Measurements from ENCODE around the gene PDE8B. TPM values are rescaled to one million over a fixed set of nuclear protein-coding genes. Genes with fewer than 3 reads are reported as not detected.

Gene PDE8B
- polyA plus RNA-seq, 1 donor (not counting 4 experiments of a cell fraction or from before 2014, with no cell fraction given) = not detected

DNA sequence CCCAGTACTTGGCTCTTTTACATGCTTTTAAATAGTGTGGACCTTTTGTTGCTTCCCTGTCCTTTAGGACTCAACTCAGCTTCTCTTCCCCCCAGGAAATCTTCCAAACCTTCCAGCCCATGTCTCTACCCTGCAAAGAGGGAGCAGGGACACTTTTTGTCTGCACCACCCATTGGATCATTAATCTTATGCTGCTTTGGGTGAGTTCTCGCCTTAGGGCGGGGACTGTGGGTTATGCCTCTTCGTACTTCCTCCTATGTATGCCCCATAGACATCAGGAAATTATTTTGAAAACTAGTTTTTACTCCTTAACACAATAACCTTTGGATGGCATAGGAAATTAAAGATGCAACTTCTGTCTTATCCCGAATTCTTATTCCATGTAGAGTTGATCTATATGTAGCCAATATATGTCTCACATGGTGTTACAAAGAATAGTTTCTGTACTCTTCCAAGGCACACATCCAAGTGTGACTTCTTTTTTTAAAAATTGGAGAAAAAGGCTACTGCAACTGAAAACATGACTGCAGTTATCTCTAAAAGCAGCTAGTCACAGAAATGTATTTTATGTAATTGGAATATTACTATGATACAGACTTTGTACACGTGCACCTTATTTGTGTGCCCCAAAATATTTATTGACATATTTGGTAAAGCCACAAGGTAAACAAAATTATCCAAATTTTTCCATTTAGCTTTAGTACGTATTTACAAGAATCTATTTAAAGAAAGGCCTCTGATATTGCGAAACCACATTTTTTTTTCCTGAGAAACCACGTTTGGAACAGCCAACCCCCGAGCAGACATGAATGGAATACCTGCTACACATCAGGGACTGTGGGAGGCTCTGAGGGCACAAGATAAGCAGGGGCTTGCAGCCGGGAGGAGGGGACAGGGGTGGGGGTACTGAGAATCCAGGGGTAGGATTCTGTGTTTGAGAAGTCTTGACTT is 148.1 kb downstream of the PDE8B start:
- no peak overlapping the region for H3K4me3 ChIP-seq (ENCODE audit: control insufficient read depth in 2 of 3, extremely low read depth in 1 of 3, insufficient read depth in 2 of 3, low read depth in 1 of 3, low read length in 3 of 3)
- no peaks in the 10 kb centered on the region for H3K4me1 ChIP-seq (ENCODE audit: control insufficient read depth, extremely low read depth, insufficient read depth, low read length)
- H3K27ac ChIP-seq (ENCODE audit: control insufficient read depth, insufficient read depth, low read length) = no peak overlapping the region
- no peaks in the 10 kb centered on the region for H3K9me1 ChIP-seq (ENCODE audit: control insufficient read depth, extremely low read depth, insufficient read depth, low read length)
- TF ChIP-seq, protein P1, sequence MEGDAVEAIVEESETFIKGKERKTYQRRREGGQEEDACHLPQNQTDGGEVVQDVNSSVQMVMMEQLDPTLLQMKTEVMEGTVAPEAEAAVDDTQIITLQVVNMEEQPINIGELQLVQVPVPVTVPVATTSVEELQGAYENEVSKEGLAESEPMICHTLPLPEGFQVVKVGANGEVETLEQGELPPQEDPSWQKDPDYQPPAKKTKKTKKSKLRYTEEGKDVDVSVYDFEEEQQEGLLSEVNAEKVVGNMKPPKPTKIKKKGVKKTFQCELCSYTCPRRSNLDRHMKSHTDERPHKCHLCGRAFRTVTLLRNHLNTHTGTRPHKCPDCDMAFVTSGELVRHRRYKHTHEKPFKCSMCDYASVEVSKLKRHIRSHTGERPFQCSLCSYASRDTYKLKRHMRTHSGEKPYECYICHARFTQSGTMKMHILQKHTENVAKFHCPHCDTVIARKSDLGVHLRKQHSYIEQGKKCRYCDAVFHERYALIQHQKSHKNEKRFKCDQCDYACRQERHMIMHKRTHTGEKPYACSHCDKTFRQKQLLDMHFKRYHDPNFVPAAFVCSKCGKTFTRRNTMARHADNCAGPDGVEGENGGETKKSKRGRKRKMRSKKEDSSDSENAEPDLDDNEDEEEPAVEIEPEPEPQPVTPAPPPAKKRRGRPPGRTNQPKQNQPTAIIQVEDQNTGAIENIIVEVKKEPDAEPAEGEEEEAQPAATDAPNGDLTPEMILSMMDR (optimal IDR thresholded peaks at IDR 0.05 in 1 of 3, IDR thresholded peaks at IDR 0.05 in 1 of 3, conservative IDR thresholded peaks at IDR 0.05 in 1 of 3; ENCODE audit: extremely low read depth in 1 of 3, insufficient read depth in 2 of 3, low read length in 3 of 3) = no peak
- no peak for TF ChIP-seq EZH2 (IDR thresholded peaks at IDR 0.05; ENCODE audit: low read length)
- H2AFZ ChIP-seq (ENCODE audit: control insufficient read depth, low read length) = no peak overlapping the region
- no peaks in the 10 kb centered on the region for H3K36me3 ChIP-seq (ENCODE audit: control insufficient read depth in 2 of 2, extremely low read depth in 1 of 2, insufficient read depth in 2 of 2, low read length in 2 of 2)
- H3K79me2 ChIP-seq (ENCODE audit: control insufficient read depth, insufficient read depth, low read length) = no peaks in the 10 kb centered on the region
- H4K20me1 ChIP-seq (ENCODE audit: control insufficient read depth, extremely low read depth, insufficient read depth, low read length) = no peaks in the 10 kb centered on the region
- dilution Hi-C loops (cut with MboI; ENCODE audit: extremely low pct_ligation_motif_present, low sequenced_read_pairs) = no loop called here
- no peaks in the 10 kb centered on the region for H3K9me3 ChIP-seq (ENCODE audit: control insufficient read depth, low read depth, low read length)
- FAIRE-seq (no peak), DNase-seq (ENCODE audit: low read depth, low spot score) (no peak)
- H3K27me3 ChIP-seq (ENCODE audit: control insufficient read depth, extremely low read depth, insufficient read depth, low read length) = no peaks in the 10 kb centered on the region
- H3K9ac ChIP-seq (ENCODE audit: control insufficient read depth, extremely low read depth, insufficient read depth, low read length) = no peak overlapping the region
- no peak overlapping the region for H3K4me2 ChIP-seq (ENCODE audit: control insufficient read depth, extremely low read depth, insufficient read depth, low read depth, low read length)

DNA sequence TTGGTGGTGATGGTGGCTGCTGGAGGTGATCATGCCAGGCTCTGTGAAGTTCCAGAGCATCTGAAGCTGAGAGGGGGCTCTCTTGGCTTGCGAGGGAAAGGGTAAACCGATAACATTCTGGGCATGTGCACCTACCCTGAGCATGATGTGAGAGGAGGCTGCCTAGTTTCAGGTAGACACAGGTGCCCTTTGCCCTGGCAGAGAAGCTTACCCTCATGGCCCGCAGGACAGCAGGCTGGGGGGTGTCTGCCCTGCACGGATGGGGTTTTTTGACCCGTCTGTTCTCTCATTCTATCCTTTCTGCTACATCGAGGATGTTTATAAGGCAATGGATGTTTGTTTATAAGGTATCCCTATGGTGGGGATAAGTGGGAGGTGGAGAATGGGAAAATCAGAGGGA is 148.8 kb downstream of the PDE8B start:
- H4K20me1 ChIP-seq (ENCODE audit: control insufficient read depth, extremely low read depth, insufficient read depth, low read length) = no peaks in the 10 kb centered on the region
- dilution Hi-C loops (cut with MboI; ENCODE audit: extremely low pct_ligation_motif_present, low sequenced_read_pairs) = no loop called here
- no peaks in the 10 kb centered on the region for H3K4me1 ChIP-seq (ENCODE audit: control insufficient read depth, extremely low read depth, insufficient read depth, low read length)
- H3K9ac ChIP-seq (ENCODE audit: control insufficient read depth, extremely low read depth, insufficient read depth, low read length) = no peak overlapping the region
- H3K4me2 ChIP-seq (ENCODE audit: control insufficient read depth, extremely low read depth, insufficient read depth, low read depth, low read length) = no peak overlapping the region
- no peaks in the 10 kb centered on the region for H3K9me1 ChIP-seq (ENCODE audit: control insufficient read depth, extremely low read depth, insufficient read depth, low read length)
- H2AFZ ChIP-seq (ENCODE audit: control insufficient read depth, low read length) = no peak overlapping the region
- H3K4me3 ChIP-seq (ENCODE audit: control insufficient read depth in 2 of 3, extremely low read depth in 1 of 3, insufficient read depth in 2 of 3, low read depth in 1 of 3, low read length in 3 of 3) = no peak overlapping the region
- H3K9me3 ChIP-seq (ENCODE audit: control insufficient read depth, low read depth, low read length) = no peaks in the 10 kb centered on the region
- H3K36me3 ChIP-seq (ENCODE audit: control insufficient read depth in 2 of 2, extremely low read depth in 1 of 2, insufficient read depth in 2 of 2, low read length in 2 of 2) = no peaks in the 10 kb centered on the region
- TF ChIP-seq, protein P1 (optimal IDR thresholded peaks at IDR 0.05 in 1 of 3, IDR thresholded peaks at IDR 0.05 in 1 of 3, conservative IDR thresholded peaks at IDR 0.05 in 1 of 3; ENCODE audit: extremely low read depth in 1 of 3, insufficient read depth in 2 of 3, low read length in 3 of 3) = no peak
- TF ChIP-seq EZH2 (IDR thresholded peaks at IDR 0.05; ENCODE audit: low read length) = no peak
- no peak overlapping the region for H3K27ac ChIP-seq (ENCODE audit: control insufficient read depth, insufficient read depth, low read length)
- no peak for DNase-seq (ENCODE audit: low read depth, low spot score)
- no peak for FAIRE-seq
- H3K79me2 ChIP-seq (ENCODE audit: control insufficient read depth, insufficient read depth, low read length) = no peaks in the 10 kb centered on the region
- no peaks in the 10 kb centered on the region for H3K27me3 ChIP-seq (ENCODE audit: control insufficient read depth, extremely low read depth, insufficient read depth, low read length)

Data from keratinocyte (primary cell).